CD4-positive, alpha-beta T cell treated with Interferon alpha-2 for 1 hour (primary cell): ENCODE data around the gene PFN3.
A peak's percentile ranks its signal among the peaks of the same experiment; 100 is the strongest.
"Not testable (repeated sequence)": the region's sequence is repeated elsewhere in the genome, so short reads cannot be mapped to it uniquely, and the experiment has no call there.

Experiments
- DNase-seq, 2 donors: peaks; one replicate each; pipeline ENCODE4 v3.0.0-alpha.2; 2020 to 2022

The PFN3 gene

GRCh38 chr5:177393206-177393765 lies 7.2 kb downstream of the PFN3 start:
- no peak for DNase-seq

- no peak for DNase-seq
Measured at GRCh38 chr5:177392765-177393164, 7.7 kb downstream of the PFN3 start.

GRCh38 chr5:177390363-177391300 lies 9.8 kb downstream of the PFN3 start:
- peak; percentile 87 to 91 for DNase-seq

GRCh38 chr5:177389241-177390169 lies 11.0 kb downstream of the PFN3 start:
- peak; percentile 42 to 73 for DNase-seq

- no peak for DNase-seq
Measured at GRCh38 chr5:177388521-177389052, 11.9 kb downstream of the PFN3 start.

- no peak for DNase-seq
Measured at GRCh38 chr5:177387405-177387804, 13.1 kb downstream of the PFN3 start.

- DNase-seq = no peak
Measured at GRCh38 chr5:177386542-177386941, 13.9 kb downstream of the PFN3 start.

GRCh38 chr5:177385720-177386119 lies 14.7 kb downstream of the PFN3 start:
- DNase-seq = no peak

GRCh38 chr5:177384134-177384533 lies 16.3 kb downstream of the PFN3 start, which contains the start of gene SLC34A1:
SLC34A1 (plus strand) TSS chr5:177384434; CDS start chr5:177385742, 1,308 bp downstream.
- no peak for DNase-seq

- DNase-seq = no peak
Measured at GRCh38 chr5:177383181-177383580, 17.3 kb downstream of the PFN3 start.

- no peak for DNase-seq
Measured at GRCh38 chr5:177382423-177383029, 17.9 kb downstream of the PFN3 start.

- no peak for DNase-seq
Measured at GRCh38 chr5:177380805-177381126, 19.7 kb downstream of the PFN3 start.

- no peak for DNase-seq
Measured at GRCh38 chr5:177378884-177379883, 21.3 kb downstream of the PFN3 start.

- no peak for DNase-seq
Measured at GRCh38 chr5:177377851-177378776, 22.3 kb downstream of the PFN3 start.

- DNase-seq = no peak
Measured at GRCh38 chr5:177376107-177376506, 24.4 kb downstream of the PFN3 start.

- DNase-seq = not testable (repeated sequence)
Measured at GRCh38 chr5:177375516-177375915, 24.9 kb downstream of the PFN3 start.

- no peak for DNase-seq
Measured at GRCh38 chr5:177374211-177374610, 26.2 kb downstream of the PFN3 start.

GRCh38 chr5:177373806-177374205 lies 26.7 kb downstream of the PFN3 start:
- DNase-seq = no peak

- peak in 1 of 2 donors; percentile 33 for DNase-seq
Measured at GRCh38 chr5:177372910-177373309, 27.6 kb downstream of the PFN3 start.
